GM10847 (cell line): ENCODE results near the gene RASAL2.

Experiments used
- POLR2A ChIP-seq: IDR thresholded peaks from 2 replicates; pipeline ENCODE4 v1.6.1; 2011; ENCODE audit not compliant: insufficient read length; ENCODE audit errors: extremely low read depth

The RASAL2 gene

GRCh38 chr1:178093494-178093950 is 382 bp upstream of the RASAL2 start:
- no peak for TF ChIP-seq POLR2A

GRCh38 chr1:178094739-178095645 is 1.1 kb downstream of the RASAL2 start:
- no peak for TF ChIP-seq POLR2A

GRCh38 chr1:178096421-178096820 is 2.5 kb downstream of the RASAL2 start:
- TF ChIP-seq POLR2A = no peak

- TF ChIP-seq POLR2A = no peak
Observed at GRCh38 chr1:178098262-178098661, 4.4 kb downstream of the RASAL2 start.

- TF ChIP-seq POLR2A = no peak
Observed at GRCh38 chr1:178101266-178101630, 7.3 kb downstream of the RASAL2 start.

GRCh38 chr1:178101654-178102053 is 7.8 kb downstream of the RASAL2 start:
- no peak for TF ChIP-seq POLR2A

- TF ChIP-seq POLR2A = no peak
Observed at GRCh38 chr1:178102218-178102617, 8.3 kb downstream of the RASAL2 start.

- TF ChIP-seq POLR2A = no peak
Observed at GRCh38 chr1:178107823-178108222, 13.9 kb downstream of the RASAL2 start.

GRCh38 chr1:178109348-178110143 is 15.6 kb downstream of the RASAL2 start:
- TF ChIP-seq POLR2A = no peak

GRCh38 chr1:178115260-178115659 is 21.4 kb downstream of the RASAL2 start:
- no peak for TF ChIP-seq POLR2A

- no peak for TF ChIP-seq POLR2A
Observed at GRCh38 chr1:178118524-178118923, 24.6 kb downstream of the RASAL2 start.

GRCh38 chr1:178119628-178120027 is 25.7 kb downstream of the RASAL2 start:
- TF ChIP-seq POLR2A = no peak

- TF ChIP-seq POLR2A = no peak
Observed at GRCh38 chr1:178120088-178120487, 26.2 kb downstream of the RASAL2 start.

GRCh38 chr1:178121883-178122282 is 28.0 kb downstream of the RASAL2 start:
- TF ChIP-seq POLR2A = no peak

- TF ChIP-seq POLR2A = no peak
Observed at GRCh38 chr1:178122283-178122682, 28.4 kb downstream of the RASAL2 start.

GRCh38 chr1:178124115-178124514 is 30.2 kb downstream of the RASAL2 start:
- TF ChIP-seq POLR2A = no peak
